Transverse colon (tissue), 4 donors: ENCODE measurements around the gene RPS27A. TPM values are rescaled to one million over a fixed set of nuclear protein-coding genes. Genes with fewer than 3 reads are reported as not detected.

Experiments used
- DNase-seq: peaks from one replicate; pipeline ENCODE4 v3.0.0-alpha.2; 2019
- H3K27ac ChIP-seq, 4 donors: fragments of 200-600 bp; sonication (generic); 2 replicates each; pipeline ENCODE4 v1.5.1; 2016 to 2018; ENCODE audit warnings: inconsistent platforms in 4 of 4
- H3K27me3 ChIP-seq: fragments of 200-600 bp; sonication (generic); 2 replicates; pipeline ENCODE4 v1.5.1; 2017; ENCODE audit warnings: inconsistent platforms
- H3K36me3 ChIP-seq, 4 donors: fragments of 200-600 bp; sonication (generic); 2 replicates each; pipeline ENCODE4 v1.5.1; 2017 to 2019; ENCODE audit warnings: inconsistent platforms in 4 of 4
- H3K4me1 ChIP-seq, 4 donors: fragments of 200-600 bp; sonication (generic); 2 replicates each; pipeline ENCODE4 v1.5.1; 2017 to 2020; ENCODE audit warnings: inconsistent platforms in 4 of 4
- H3K4me3 ChIP-seq, 4 donors: fragments of 200-600 bp; sonication (generic); 1 replicate in 1 of 4; 2 replicates in 3 of 4; pipeline versions ENCODE4 v1.5.1 to v1.6.1; 2017 to 2019; ENCODE audit warnings: inconsistent platforms in 4 of 4
- H3K9me3 ChIP-seq, 2 donors: fragments of 200-600 bp; sonication (generic); 2 replicates each; pipeline ENCODE4 v1.5.1; 2017 to 2019; ENCODE audit warnings: inconsistent platforms in 2 of 2
- EP300 ChIP-seq: sonication (generic); formaldehyde crosslinking; IDR thresholded peaks from one replicate; pipeline ENCODE4 v1.6.1; 2017; ENCODE audit warnings: antibody characterized with exemption, low read depth
- POLR2A ChIP-seq: fragments of 450-650 bp; IDR thresholded peaks from one replicate; pipeline ENCODE4 v1.6.1; 2016; ENCODE audit warnings: antibody characterized with exemption, mild to moderate bottlenecking, moderate library complexity
- POLR2AphosphoS5 ChIP-seq, 3 donors: sonication (generic); formaldehyde crosslinking; IDR thresholded peaks; one replicate each; pipeline ENCODE4 v1.6.1; 2016; ENCODE audit warnings: antibody characterized with exemption in 3 of 3
- WGBS, 2 donors: methylation state at CpG; one replicate each; pipeline ENCODE4 v1.1.5; 2018; ENCODE audit warnings: low coverage in 1 of 2; 5-methylcytosine and 5-hydroxymethylcytosine counted together
- in situ Hi-C, 4 donors: fragments of 200-750 bp; cut with MboI; loops; one replicate each; pipeline versions ENCODE4 v1.15.0 to v1.15.1; 2017; ENCODE audit warnings: low sequenced_read_pairs in 3 of 4, low pct_ligation_motif_present in 1 of 4, low pct_unique_long_range_greater_than_20kb in 1 of 4
- intact Hi-C: fragments of 100-400 bp; cut with DNase I; formaldehyde crosslinking; loops from one replicate; pipeline ENCODE4 v1.15.1; 2023; ENCODE audit warnings: low total_unique reads
- total RNA-seq, 4 donors: library from RNA; depleted of rRNA; stranded (reverse); fragments of >200 nt; gene quantifications; one replicate each; pipeline ENCODE4 v1.1.0, GENCODE V29; 2016
- TF ChIP-seq, protein P1 (sequence below), 5 experiments: fragments of 200-600 bp in 3 of 5; fragments of 450-650 bp in 2 of 5; sonication (generic) in 3 of 5; IDR thresholded peaks; 1 replicate in 2 of 5; 2 replicates in 3 of 5; pipeline ENCODE4 v1.5.1; 2016 to 2017; ENCODE audit warnings: antibody characterized with exemption in 5 of 5, inconsistent platforms in 3 of 5, mild to moderate bottlenecking in 2 of 5, moderate library complexity in 1 of 5

The RPS27A gene
- total RNA-seq, 4 donors from 2014 or later: 233 to 1,267 (median 895) TPM

DNA sequence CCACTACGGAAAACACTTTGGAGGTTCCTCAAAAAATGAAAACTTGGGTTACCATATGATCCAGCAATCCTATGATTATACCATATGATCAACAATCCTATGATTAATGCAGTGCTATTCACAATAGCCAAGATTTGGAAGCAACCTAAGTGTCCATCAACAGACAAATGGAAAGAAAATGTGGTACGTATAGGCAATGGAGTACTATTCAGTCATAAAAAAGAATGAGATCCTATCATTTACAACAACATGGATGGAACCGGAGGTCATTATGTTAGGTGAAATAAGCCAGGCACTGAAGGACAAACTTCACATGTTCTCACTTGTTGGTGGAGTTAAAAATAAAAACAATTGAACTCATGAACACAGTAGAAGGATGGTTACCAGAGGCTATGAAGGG lies 28.0 kb upstream of the RPS27A start:
- intact Hi-C loops: no loop called here
- Histone ChIP-seq H3K4me3 (no peak overlapping the region), H3K4me1 (no peaks in the 10 kb centered on the region), H3K27me3 (no peaks in the 10 kb centered on the region), H3K9me3 (peaks cover 0 to 4% of the 10 kb centered on the region in 2 donors), H3K27ac (no peak overlapping the region), H3K36me3 (peaks cover 0 to 27% (median 0%) of the 10 kb centered on the region in 4 donors)
- WGBS, 2 donors: 96 to 100% methylated on average over 3 of the region's 3 CpGs
- in situ Hi-C loops: loop anchor here in 1 of 4 donors (25.0 kb wide), 1 partner anchor 1092 kb away; the partner anchor contains the start of gene ACYP2
- no peak for TF ChIP-seq POLR2A
- no peak for TF ChIP-seq EP300
- TF ChIP-seq, protein P1, sequence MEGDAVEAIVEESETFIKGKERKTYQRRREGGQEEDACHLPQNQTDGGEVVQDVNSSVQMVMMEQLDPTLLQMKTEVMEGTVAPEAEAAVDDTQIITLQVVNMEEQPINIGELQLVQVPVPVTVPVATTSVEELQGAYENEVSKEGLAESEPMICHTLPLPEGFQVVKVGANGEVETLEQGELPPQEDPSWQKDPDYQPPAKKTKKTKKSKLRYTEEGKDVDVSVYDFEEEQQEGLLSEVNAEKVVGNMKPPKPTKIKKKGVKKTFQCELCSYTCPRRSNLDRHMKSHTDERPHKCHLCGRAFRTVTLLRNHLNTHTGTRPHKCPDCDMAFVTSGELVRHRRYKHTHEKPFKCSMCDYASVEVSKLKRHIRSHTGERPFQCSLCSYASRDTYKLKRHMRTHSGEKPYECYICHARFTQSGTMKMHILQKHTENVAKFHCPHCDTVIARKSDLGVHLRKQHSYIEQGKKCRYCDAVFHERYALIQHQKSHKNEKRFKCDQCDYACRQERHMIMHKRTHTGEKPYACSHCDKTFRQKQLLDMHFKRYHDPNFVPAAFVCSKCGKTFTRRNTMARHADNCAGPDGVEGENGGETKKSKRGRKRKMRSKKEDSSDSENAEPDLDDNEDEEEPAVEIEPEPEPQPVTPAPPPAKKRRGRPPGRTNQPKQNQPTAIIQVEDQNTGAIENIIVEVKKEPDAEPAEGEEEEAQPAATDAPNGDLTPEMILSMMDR (IDR thresholded peaks at IDR 0.05): no peak
- no peak for TF ChIP-seq POLR2AphosphoS5 (IDR thresholded peaks at IDR 0.05)
- DNase-seq: no peak

DNA sequence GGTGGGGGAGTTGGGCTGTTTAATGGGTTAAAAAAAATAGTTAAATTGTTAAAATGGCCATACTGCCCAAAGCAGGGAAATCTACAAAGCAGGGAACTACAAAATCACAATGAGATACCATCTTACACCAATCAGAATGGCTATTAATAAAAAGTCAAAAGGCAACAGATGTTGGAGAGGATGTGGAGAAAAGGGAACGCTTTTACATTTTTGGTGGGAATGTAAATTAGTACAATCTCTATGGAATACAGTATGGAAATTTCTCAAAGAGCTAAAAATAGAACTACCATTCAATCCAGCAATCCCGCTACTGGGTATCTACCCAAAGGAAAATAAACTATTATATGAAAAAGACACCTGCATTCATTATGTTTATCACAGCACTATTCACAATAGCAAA lies 27.5 kb upstream of the RPS27A start:
- TF ChIP-seq EP300: no peak
- no peak for TF ChIP-seq POLR2AphosphoS5 (IDR thresholded peaks at IDR 0.05)
- TF ChIP-seq, protein P1 (IDR thresholded peaks at IDR 0.05): no peak
- no peak for TF ChIP-seq POLR2A
- Histone ChIP-seq H3K36me3 (peaks cover 0 to 27% (median 0%) of the 10 kb centered on the region in 4 donors), H3K4me3 (no peak overlapping the region), H3K27ac (no peak overlapping the region), H3K27me3 (no peaks in the 10 kb centered on the region), H3K9me3 (peaks cover 0 to 4% of the 10 kb centered on the region in 2 donors), H3K4me1 (no peaks in the 10 kb centered on the region)
- no peak for DNase-seq
- intact Hi-C loops (no loop called here), in situ Hi-C loops (loop anchor here in 1 of 4 donors (25.0 kb wide), 1 partner anchor 1093 kb away; the partner anchor contains the start of gene ACYP2)
- WGBS, 2 donors: 95 to 100% methylated on average over 2 of the region's 2 CpGs

DNA sequence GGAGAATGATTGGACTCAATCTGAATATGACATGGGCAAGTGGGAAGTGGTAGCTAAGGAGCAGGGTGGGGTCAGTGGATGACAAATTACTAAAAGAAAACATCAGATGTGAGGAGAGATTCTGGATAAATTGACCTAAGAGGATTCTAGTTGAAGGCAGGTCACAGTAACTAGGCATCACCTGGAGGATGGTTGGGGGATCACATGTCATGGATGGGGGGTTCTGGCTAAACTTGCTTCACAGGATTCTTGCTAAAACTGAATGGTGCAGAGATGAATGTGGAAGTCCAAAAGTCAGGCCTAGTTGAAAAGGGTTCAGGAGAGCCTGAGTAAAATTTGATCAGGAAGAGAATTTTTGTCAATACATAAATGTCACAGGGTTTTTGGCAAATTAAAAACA lies 18.7 kb upstream of the RPS27A start:
- H3K4me1 ChIP-seq: no peaks in the 10 kb centered on the region
- TF ChIP-seq EP300: no peak
- TF ChIP-seq POLR2A: no peak
- TF ChIP-seq POLR2AphosphoS5 (IDR thresholded peaks at IDR 0.05): no peak
- TF ChIP-seq, protein P1 (IDR thresholded peaks at IDR 0.05): no peak
- no peaks in the 10 kb centered on the region for H3K9me3 ChIP-seq
- in situ Hi-C loops: loop anchor here in 1 of 4 donors (25.0 kb wide), 1 partner anchor 1102 kb away; the partner anchor contains the start of gene ACYP2
- H3K36me3 ChIP-seq: no peaks in the 10 kb centered on the region
- no peak for DNase-seq
- intact Hi-C loops: no loop called here
- no peaks in the 10 kb centered on the region for H3K27me3 ChIP-seq
- H3K27ac ChIP-seq: no peak overlapping the region
- no peak overlapping the region for H3K4me3 ChIP-seq

DNA sequence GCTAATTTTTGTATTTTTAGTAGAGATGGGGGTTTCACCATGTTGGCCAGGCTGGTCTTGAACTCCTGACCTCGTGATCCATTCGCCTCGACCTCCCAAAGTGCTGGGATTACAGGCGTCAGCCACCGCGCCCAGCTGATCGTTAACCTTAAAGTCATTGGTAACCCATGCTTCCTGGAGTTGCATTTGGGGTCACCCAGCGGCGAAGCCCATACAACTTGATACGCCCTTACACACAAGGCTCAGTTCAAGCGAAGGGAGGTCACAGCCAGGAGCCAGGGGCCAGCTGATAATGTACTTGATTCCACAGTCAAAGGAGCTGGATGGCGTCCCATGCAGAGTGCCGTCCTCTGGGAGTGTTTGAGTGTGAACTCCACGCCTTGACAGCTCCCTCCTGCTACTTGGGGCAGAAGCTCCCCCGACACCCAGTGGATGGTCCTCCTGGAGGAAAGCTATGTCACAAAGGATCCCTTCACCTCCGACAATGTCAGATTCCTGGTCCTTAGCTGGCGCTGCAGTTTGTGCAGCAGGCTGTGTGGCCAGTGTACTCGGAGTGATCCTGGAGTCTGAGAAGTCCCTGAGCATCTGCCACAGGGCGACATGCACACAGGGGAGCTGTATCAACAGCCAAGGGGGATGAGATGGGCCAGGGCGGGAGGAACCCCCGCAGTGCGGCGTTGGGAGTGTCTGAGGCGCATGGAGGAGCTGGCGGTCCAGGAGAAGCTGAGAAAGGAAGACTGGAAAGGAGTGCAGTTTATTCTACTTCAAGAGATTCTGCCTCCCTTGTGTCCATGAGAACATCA lies 8.3 kb upstream of the RPS27A start:
- peak overlapping the region; percentile 90 to 97 (median 94) for H3K27ac ChIP-seq
- 91 to 100% methylated on average over 2 to 25 of the region's 25 CpGs for WGBS, 2 donors
- no peaks in the 10 kb centered on the region for H3K27me3 ChIP-seq
- intact Hi-C loops: no loop called here
- in situ Hi-C loops: loop anchor here in 1 of 4 donors (25.0 kb wide), 1 partner anchor 1112 kb away; the partner anchor contains the start of gene ACYP2
- H3K9me3 ChIP-seq: no peaks in the 10 kb centered on the region
- peaks cover 0 to 10% (median 5%) of the 10 kb centered on the region in 4 donors for H3K4me1 ChIP-seq
- no peaks in the 10 kb centered on the region for H3K36me3 ChIP-seq
- TF ChIP-seq POLR2AphosphoS5 (IDR thresholded peaks at IDR 0.05) (no peak), POLR2A (no peak), EP300 (no peak)
- TF ChIP-seq, protein P1 (IDR thresholded peaks at IDR 0.05): no peak
- DNase-seq: no peak
- peak overlapping the region in 3 of 4 donors; percentile 77 to 92 (median 77) for H3K4me3 ChIP-seq
